Measurements from ENCODE around the gene TNK1. TPM values are rescaled to one million over a fixed set of nuclear protein-coding genes. Genes with fewer than 3 reads are reported as not detected.

TNK1 gene
- total and polyA plus RNA-seq, 11 donors, result 1.4 to 6.2 (median 2.1) TPM

- peaks cover 0 to 32% (median 0%) of the 10 kb centered on the region in 9 donors for H3K27me3 ChIP-seq
Observed at GRCh38 chr17:7343250-7343649, 37.6 kb upstream of the TNK1 start.

DNA sequence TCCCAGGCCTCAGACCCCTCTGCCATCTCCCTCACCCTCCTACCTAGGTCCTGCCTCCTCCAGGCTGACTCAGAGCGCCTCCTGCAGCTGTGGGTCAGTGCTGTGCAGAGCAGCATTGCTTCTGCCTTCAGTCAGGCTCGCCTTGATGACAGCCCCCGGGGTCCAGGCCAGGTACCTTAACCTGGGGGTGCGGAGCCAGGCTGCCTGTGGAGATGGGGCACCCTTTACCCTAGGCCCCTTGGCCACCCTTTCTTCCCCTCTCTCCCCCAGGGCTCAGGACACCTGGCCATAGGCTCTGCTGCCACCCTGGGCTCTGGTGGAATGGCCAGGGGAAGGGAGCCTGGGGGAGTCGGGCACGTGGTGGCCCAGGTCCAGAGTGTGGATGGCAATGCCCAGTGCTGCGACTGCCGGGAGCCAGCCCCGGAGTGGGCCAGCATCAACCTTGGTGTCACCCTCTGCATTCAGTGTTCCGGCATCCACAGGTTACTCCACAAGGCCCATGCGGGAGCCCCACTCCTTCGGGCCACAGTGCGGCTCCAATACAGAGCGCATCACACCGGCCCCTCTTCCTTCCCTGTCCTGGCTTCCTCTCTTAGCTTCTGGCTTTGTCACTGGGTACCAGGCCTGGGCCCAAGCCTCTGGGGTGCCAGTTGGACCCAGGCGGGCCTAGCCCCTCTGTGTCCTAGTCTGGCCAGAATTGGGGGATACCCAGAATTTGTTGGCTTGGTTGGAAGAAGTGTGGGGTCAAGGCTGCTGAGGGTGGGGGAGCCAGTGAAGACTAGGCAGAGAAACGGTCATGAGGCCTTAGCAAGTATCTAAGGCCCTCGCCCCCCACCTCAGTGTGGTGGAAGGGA lies 33.9 kb upstream of the TNK1 start:
- WGBS, 4 donors, result 66 to 75% (median 71%) methylated on average over 17 to 18 of the region's 18 CpGs
- no peak for TF ChIP-seq POLR2A (IDR thresholded peaks at IDR 0.05)
- TF ChIP-seq CTCF (IDR thresholded peaks at IDR 0.05), result no peak
- peaks cover 0 to 5% (median 0%) of the 10 kb centered on the region in 9 donors for H3K27me3 ChIP-seq
- no peak for ATAC-seq
- DNase-seq, result no peak
- no peak overlapping the region for H3K4me3 ChIP-seq
- no peak overlapping the region for H3K27ac ChIP-seq
- peaks cover 0 to 26% (median 16%) of the 10 kb centered on the region in 12 donors for H3K4me1 ChIP-seq
- peaks cover 0 to 10% (median 0%) of the 10 kb centered on the region in 9 donors for H3K36me3 ChIP-seq
- H3K9me3 ChIP-seq, result no peaks in the 10 kb centered on the region
- intact Hi-C loops (cut with DNase I), result loop anchor here in 9 of 10 donors (2.0 to 10.0 kb wide), 6 partner anchors 62 to 295 kb away; partner anchors contain the start of gene SLC2A4 (in 5 of the 9)

More at GRCh38 chr17:7343250-7343649, 37.6 kb upstream of the TNK1 start:
- TF ChIP-seq POLR2A (IDR thresholded peaks at IDR 0.05), result no peak
- TF ChIP-seq CTCF (IDR thresholded peaks at IDR 0.05), result no peak
- no peak for ATAC-seq
- DNase-seq, result no peak
- Histone ChIP-seq H3K9me3 (no peaks in the 10 kb centered on the region), H3K4me3 (no peak overlapping the region), H3K4me1 (peaks cover 0 to 6% (median 0%) of the 10 kb centered on the region in 12 donors), H3K27ac (no peak overlapping the region), H3K36me3 (peaks cover 0 to 8% (median 0%) of the 10 kb centered on the region in 9 donors)
- 73 to 76% (median 74%) methylated on average over 15 of the region's 15 CpGs for WGBS, 4 donors
- intact Hi-C loops (cut with DNase I), result loop anchor here in 3 of 10 donors (10.0 kb wide), 2 partner anchors 58 to 68 kb away; partner anchors contain the start of gene SLC2A4 (in 2 of the 3)

- H3K4me3 ChIP-seq, result no peak overlapping the region
- H3K9me3 ChIP-seq, result no peaks in the 10 kb centered on the region
- H3K4me1 ChIP-seq, result peaks cover 0 to 33% (median 21%) of the 10 kb centered on the region in 12 donors
- H3K27me3 ChIP-seq, result no peaks in the 10 kb centered on the region
- WGBS, 4 donors, result 64 to 83% (median 72%) methylated on average over 18 to 19 of the region's 19 CpGs
- DNase-seq, result no peak
- peaks cover 0 to 10% (median 0%) of the 10 kb centered on the region in 9 donors for H3K36me3 ChIP-seq
- TF ChIP-seq CTCF (IDR thresholded peaks at IDR 0.05), result no peak
- TF ChIP-seq POLR2A (IDR thresholded peaks at IDR 0.05), result no peak
- no peak for ATAC-seq
- H3K27ac ChIP-seq, result no peak overlapping the region
- intact Hi-C loops (cut with DNase I), result loop anchor here in 9 of 10 donors (2.0 to 10.0 kb wide), 6 partner anchors 63 to 296 kb away; partner anchors contain the start of gene SLC2A4 (in 5 of the 9)
Observed at GRCh38 chr17:7347630-7348477, 33.0 kb upstream of the TNK1 start.
